Measurements from ENCODE around the gene COL17A1.

The COL17A1 gene

GRCh38 chr10:103991393-103992128, 94.1 kb downstream of the COL17A1 start:
- Histone ChIP-seq H3K4me1 (ENCODE audit: insufficient read depth, low read length, severe bottlenecking) (peaks cover 22% of the 10 kb centered on the region), H3K9ac (ENCODE audit: low read length) (no peak overlapping the region), H3K4me2 (ENCODE audit: low read length) (no peak overlapping the region), H3K36me3 (ENCODE audit: insufficient read depth, low read length) (peaks cover 4% of the 10 kb centered on the region; the same call in 1 of the 2 replicates), H3K79me2 (ENCODE audit: insufficient read depth, low read length) (no peaks in the 10 kb centered on the region), H3K9me2 (ENCODE audit: low read depth, low read length) (no peaks in the 10 kb centered on the region), H3K27me3 (ENCODE audit: insufficient read depth, low read length) (no peaks in the 10 kb centered on the region), H3K9me3 (ENCODE audit: low read length) (no peaks in the 10 kb centered on the region), H4K20me1 (ENCODE audit: insufficient read depth, low read length) (no peaks in the 10 kb centered on the region), H3K4me3 (ENCODE audit: low read depth, low read length, poor library complexity, severe bottlenecking) (no peak overlapping the region), H3F3A (ENCODE audit: insufficient read depth, low read length) (no peaks in the 10 kb centered on the region; the same call in 1 of the 2 replicates), H2AFZ (ENCODE audit: low read length) (no peak overlapping the region), H3K27ac (ENCODE audit: low read depth, low read length, poor library complexity, severe bottlenecking) (no peak overlapping the region)
- no peak for TF ChIP-seq EZH2 (IDR thresholded peaks at IDR 0.05; ENCODE audit: borderline replicate concordance, low read length)
- TF ChIP-seq CTCF (IDR thresholded peaks at IDR 0.05; ENCODE audit: low read length): no peak

DNA sequence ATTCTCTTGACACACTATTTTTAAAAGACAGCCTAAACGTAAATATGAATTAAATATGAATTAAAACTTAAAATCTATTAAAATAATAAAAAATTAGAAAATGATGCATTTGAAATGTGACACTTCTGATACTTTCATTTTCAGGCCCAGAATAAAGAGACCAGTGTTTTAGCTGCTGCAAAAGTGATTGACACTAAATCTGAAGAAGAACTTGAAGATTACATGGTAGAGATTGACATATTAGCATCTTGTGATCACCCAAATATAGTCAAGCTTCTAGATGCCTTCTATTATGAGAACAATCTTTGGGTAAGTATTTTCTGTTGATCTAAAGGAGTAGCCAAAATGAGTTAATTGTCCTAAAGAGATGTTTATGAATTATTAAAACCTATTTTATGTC, 95.1 kb downstream of the COL17A1 start:
- Histone ChIP-seq H4K20me1 (ENCODE audit: insufficient read depth, low read length) (no peaks in the 10 kb centered on the region), H3F3A (ENCODE audit: insufficient read depth, low read length) (no peaks in the 10 kb centered on the region; the same call in 1 of the 2 replicates), H3K27ac (ENCODE audit: low read depth, low read length, poor library complexity, severe bottlenecking) (no peak overlapping the region)

DNA sequence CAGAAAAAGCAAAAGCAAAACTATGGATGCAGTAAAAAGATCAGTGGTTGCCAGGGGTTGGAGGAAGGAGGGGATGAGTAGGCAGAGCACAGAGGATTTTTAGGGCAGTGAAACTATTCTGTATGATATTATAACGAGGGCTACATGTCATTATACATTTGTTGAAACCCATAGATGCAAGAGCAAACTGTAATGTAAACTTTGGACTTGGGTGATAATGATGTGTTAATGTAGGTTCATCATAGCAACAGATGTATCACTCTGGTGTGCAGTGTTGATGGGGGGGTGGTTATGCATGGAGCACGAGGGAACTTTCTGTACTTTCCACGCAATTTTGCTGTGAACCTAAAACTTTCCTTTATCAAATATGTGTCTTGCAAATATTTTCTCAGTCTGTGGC, 95.6 kb downstream of the COL17A1 start:
- Histone ChIP-seq H2AFZ (ENCODE audit: low read length) (no peak overlapping the region), H3K9ac (ENCODE audit: low read length) (no peak overlapping the region), H3K9me3 (ENCODE audit: low read length) (no peaks in the 10 kb centered on the region), H3K9me2 (ENCODE audit: low read depth, low read length) (no peaks in the 10 kb centered on the region), H3K27me3 (ENCODE audit: insufficient read depth, low read length) (no peaks in the 10 kb centered on the region), H3K79me2 (ENCODE audit: insufficient read depth, low read length) (0 out of 2 replicates have a peak, but pooled peaks cover under 1% of the 10 kb centered on the region), H3F3A (ENCODE audit: insufficient read depth, low read length) (no peaks in the 10 kb centered on the region; the same call in 1 of the 2 replicates), H3K4me3 (ENCODE audit: low read depth, low read length, poor library complexity, severe bottlenecking) (no peak overlapping the region), H3K27ac (ENCODE audit: low read depth, low read length, poor library complexity, severe bottlenecking) (no peak overlapping the region), H3K4me1 (ENCODE audit: insufficient read depth, low read length, severe bottlenecking) (peaks cover 35% of the 10 kb centered on the region), H4K20me1 (ENCODE audit: insufficient read depth, low read length) (no peaks in the 10 kb centered on the region), H3K36me3 (ENCODE audit: insufficient read depth, low read length) (peaks cover 4% of the 10 kb centered on the region; the same call in 1 of the 2 replicates), H3K4me2 (ENCODE audit: low read length) (no peak overlapping the region)
- no peak for TF ChIP-seq CTCF (IDR thresholded peaks at IDR 0.05; ENCODE audit: low read length)
- TF ChIP-seq EZH2 (IDR thresholded peaks at IDR 0.05; ENCODE audit: borderline replicate concordance, low read length): no peak

More for the DNA sequence above, 95.1 kb downstream of the COL17A1 start:
- Histone ChIP-seq H3K4me1 (ENCODE audit: insufficient read depth, low read length, severe bottlenecking) (peaks cover 32% of the 10 kb centered on the region), H3K4me2 (ENCODE audit: low read length) (no peak overlapping the region), H3K9me3 (ENCODE audit: low read length) (no peaks in the 10 kb centered on the region), H3K9me2 (ENCODE audit: low read depth, low read length) (no peaks in the 10 kb centered on the region), H3K36me3 (ENCODE audit: insufficient read depth, low read length) (peaks cover 4% of the 10 kb centered on the region; the same call in 1 of the 2 replicates), H3K27me3 (ENCODE audit: insufficient read depth, low read length) (no peaks in the 10 kb centered on the region), H2AFZ (ENCODE audit: low read length) (no peak overlapping the region), H3K9ac (ENCODE audit: low read length) (no peak overlapping the region), H3K79me2 (ENCODE audit: insufficient read depth, low read length) (no peaks in the 10 kb centered on the region), H3K4me3 (ENCODE audit: low read depth, low read length, poor library complexity, severe bottlenecking) (no peak overlapping the region)
- no peak for TF ChIP-seq CTCF (IDR thresholded peaks at IDR 0.05; ENCODE audit: low read length)
- no peak for TF ChIP-seq EZH2 (IDR thresholded peaks at IDR 0.05; ENCODE audit: borderline replicate concordance, low read length)
